ENCODE measurements around the gene MTCL3.

GRCh38 chr6:127503022-127503421 lies 16.1 kb downstream of the MTCL3 start:
- TF ChIP-seq, protein P1, sequence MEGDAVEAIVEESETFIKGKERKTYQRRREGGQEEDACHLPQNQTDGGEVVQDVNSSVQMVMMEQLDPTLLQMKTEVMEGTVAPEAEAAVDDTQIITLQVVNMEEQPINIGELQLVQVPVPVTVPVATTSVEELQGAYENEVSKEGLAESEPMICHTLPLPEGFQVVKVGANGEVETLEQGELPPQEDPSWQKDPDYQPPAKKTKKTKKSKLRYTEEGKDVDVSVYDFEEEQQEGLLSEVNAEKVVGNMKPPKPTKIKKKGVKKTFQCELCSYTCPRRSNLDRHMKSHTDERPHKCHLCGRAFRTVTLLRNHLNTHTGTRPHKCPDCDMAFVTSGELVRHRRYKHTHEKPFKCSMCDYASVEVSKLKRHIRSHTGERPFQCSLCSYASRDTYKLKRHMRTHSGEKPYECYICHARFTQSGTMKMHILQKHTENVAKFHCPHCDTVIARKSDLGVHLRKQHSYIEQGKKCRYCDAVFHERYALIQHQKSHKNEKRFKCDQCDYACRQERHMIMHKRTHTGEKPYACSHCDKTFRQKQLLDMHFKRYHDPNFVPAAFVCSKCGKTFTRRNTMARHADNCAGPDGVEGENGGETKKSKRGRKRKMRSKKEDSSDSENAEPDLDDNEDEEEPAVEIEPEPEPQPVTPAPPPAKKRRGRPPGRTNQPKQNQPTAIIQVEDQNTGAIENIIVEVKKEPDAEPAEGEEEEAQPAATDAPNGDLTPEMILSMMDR (conservative IDR thresholded peaks at IDR 0.05 in 1 of 2, IDR thresholded peaks at IDR 0.05 in 1 of 2; ENCODE audit: low read depth in 1 of 2, low read length in 2 of 2), result no peak
- no peak for TF ChIP-seq EZH2 (IDR thresholded peaks at IDR 0.05; ENCODE audit: low read length, missing control alignments)

Data from fibroblast of lung (primary cell).